Natural killer cell (primary cell): ENCODE data around the gene PEX26. TPM values are rescaled to one million over a fixed set of nuclear protein-coding genes. Genes with fewer than 3 reads are reported as not detected.
"Not testable (repeated sequence)": the region's sequence is repeated elsewhere in the genome, so short reads cannot be mapped to it uniquely, and the experiment has no call there.

ENCODE experiments used
- ATAC-seq, 3 donors: fragments of 150-1000 bp in 2 of 3; fragments of 200-7000 bp in 1 of 3; cut with Tn5 transposase; 1 replicate in 1 of 3; 2 replicates in 2 of 3; pipeline ENCODE4 v1.10.0; 2021; ENCODE audit warnings: mild to moderate bottlenecking in 2 of 3, moderate library complexity in 2 of 3
- DNase-seq, 2 donors: peaks; one replicate each; pipeline versions ENCODE4 v3.0.0 to v3.0.0-alpha.2; 2013 to 2021; ENCODE audit warnings: mixed read lengths in 1 of 2
- H3K27ac ChIP-seq: one replicate; pipeline ENCODE4 v1.5.1; 2013; ENCODE audit warnings: mild to moderate bottlenecking, low read length
- H3K27me3 ChIP-seq: one replicate; pipeline ENCODE4 v1.6.1; 2013; ENCODE audit warnings: low read length; ENCODE audit not compliant: control insufficient read depth, insufficient read depth
- H3K36me3 ChIP-seq: one replicate; pipeline ENCODE4 v1.6.1; 2013; ENCODE audit warnings: low read length; ENCODE audit not compliant: control insufficient read depth, insufficient read depth
- H3K4me1 ChIP-seq: one replicate; pipeline ENCODE4 v1.6.1; 2013; ENCODE audit warnings: low read length; ENCODE audit not compliant: control insufficient read depth, insufficient read depth
- H3K4me3 ChIP-seq: one replicate; pipeline ENCODE4 v1.5.1; 2013; ENCODE audit warnings: low read length
- H3K9me3 ChIP-seq: one replicate; pipeline ENCODE4 v1.6.1; 2013; ENCODE audit warnings: low read length; ENCODE audit not compliant: control insufficient read depth, insufficient read depth
- H3K27ac Mint-ChIP-seq, 2 donors: one replicate each; pipeline ENCODE4 v1.8.0; 2022; ENCODE audit warnings: mild to moderate bottlenecking in 2 of 2, mixed read lengths in 2 of 2, moderate library complexity in 1 of 2
- H3K27me3 Mint-ChIP-seq, 2 donors: one replicate each; pipeline ENCODE4 v1.8.0; 2022; ENCODE audit warnings: low read depth in 2 of 2, mixed read lengths in 2 of 2
- H3K36me3 Mint-ChIP-seq: one replicate; pipeline ENCODE4 v1.8.0; 2022; ENCODE audit warnings: mixed read lengths
- H3K4me1 Mint-ChIP-seq, 2 donors: one replicate each; pipeline ENCODE4 v1.8.0; 2022; ENCODE audit warnings: mixed read lengths in 2 of 2
- H3K4me3 Mint-ChIP-seq: one replicate; pipeline ENCODE4 v1.8.0; 2022; ENCODE audit warnings: mild to moderate bottlenecking, moderate library complexity, mixed read lengths
- H3K9me3 Mint-ChIP-seq, 2 donors: one replicate each; pipeline ENCODE4 v1.8.0; 2022; ENCODE audit warnings: mixed read lengths in 2 of 2
- WGBS: methylation state at CpG from one replicate; pipeline ENCODE4 v1.1.7; 2013; ENCODE audit warnings: missing lambda C conversion rate; ENCODE audit not compliant: insufficient coverage; 5-methylcytosine and 5-hydroxymethylcytosine counted together
- intact Hi-C: fragments of 100-400 bp; cut with micrococcal nuclease; formaldehyde crosslinking; loops from one replicate; pipeline ENCODE4 v1.14.2; 2022
- total RNA-seq, 4 donors: library from RNA; stranded (reverse); fragments of 120-200 nt in 1 of 4; gene quantifications; one replicate each; pipeline versions ENCODE4 v1.2.3 to v1.2.4, GENCODE V29; 2013 to 2022
- TF ChIP-seq, protein P1 (sequence below): fragments of 200-600 bp; IDR thresholded peaks from one replicate; pipeline ENCODE4 v1.8.0; 2022; ENCODE audit warnings: antibody characterized with exemption

The PEX26 gene
- total RNA-seq, 3 donors from 2014 or later (not counting 1 experiment from before 2014, with no cell fraction given): 27.6 to 37.4 (median 31.2) TPM

DNA sequence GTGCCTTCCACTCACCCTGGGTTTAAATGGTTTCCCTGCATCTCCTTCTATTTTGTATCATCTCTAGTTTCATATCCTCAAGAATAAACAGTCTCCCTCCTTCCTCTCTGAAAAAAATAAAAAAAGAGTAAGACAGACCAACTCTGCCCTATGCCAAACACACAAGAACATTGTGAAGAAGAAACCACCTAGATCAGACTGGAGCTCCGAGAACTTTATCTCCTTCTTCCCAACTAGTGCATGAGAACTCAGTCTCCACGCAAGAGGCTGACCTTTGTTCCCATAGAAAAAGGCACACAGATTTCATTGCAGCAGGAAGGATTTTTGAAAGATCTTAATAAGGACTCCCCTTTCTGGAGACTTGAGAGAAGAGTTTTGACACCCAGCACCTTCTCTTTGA lies 8.7 kb upstream of the PEX26 start:
- Histone ChIP-seq H3K4me1 (peaks cover 8% of the 10 kb centered on the region), H3K27ac (no peak overlapping the region), H3K9me3 (no peaks in the 10 kb centered on the region), H3K36me3 (no peaks in the 10 kb centered on the region), H3K4me3 (no peak overlapping the region), H3K27me3 (no peaks in the 10 kb centered on the region)
- H3K4me1 Mint-ChIP-seq: peaks cover 0 to 8% of the 10 kb centered on the region in 2 donors
- peaks cover 32 to 57% of the 10 kb centered on the region in 2 donors for H3K27me3 Mint-ChIP-seq
- WGBS: 90% methylated on average over 2 of the region's 2 CpGs
- no peaks in the 10 kb centered on the region for H3K9me3 Mint-ChIP-seq
- H3K36me3 Mint-ChIP-seq: no peaks in the 10 kb centered on the region
- no peak overlapping the region for H3K4me3 Mint-ChIP-seq
- no peak for DNase-seq
- TF ChIP-seq, protein P1, sequence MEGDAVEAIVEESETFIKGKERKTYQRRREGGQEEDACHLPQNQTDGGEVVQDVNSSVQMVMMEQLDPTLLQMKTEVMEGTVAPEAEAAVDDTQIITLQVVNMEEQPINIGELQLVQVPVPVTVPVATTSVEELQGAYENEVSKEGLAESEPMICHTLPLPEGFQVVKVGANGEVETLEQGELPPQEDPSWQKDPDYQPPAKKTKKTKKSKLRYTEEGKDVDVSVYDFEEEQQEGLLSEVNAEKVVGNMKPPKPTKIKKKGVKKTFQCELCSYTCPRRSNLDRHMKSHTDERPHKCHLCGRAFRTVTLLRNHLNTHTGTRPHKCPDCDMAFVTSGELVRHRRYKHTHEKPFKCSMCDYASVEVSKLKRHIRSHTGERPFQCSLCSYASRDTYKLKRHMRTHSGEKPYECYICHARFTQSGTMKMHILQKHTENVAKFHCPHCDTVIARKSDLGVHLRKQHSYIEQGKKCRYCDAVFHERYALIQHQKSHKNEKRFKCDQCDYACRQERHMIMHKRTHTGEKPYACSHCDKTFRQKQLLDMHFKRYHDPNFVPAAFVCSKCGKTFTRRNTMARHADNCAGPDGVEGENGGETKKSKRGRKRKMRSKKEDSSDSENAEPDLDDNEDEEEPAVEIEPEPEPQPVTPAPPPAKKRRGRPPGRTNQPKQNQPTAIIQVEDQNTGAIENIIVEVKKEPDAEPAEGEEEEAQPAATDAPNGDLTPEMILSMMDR: no peak
- ATAC-seq: no peak
- intact Hi-C loops: loop anchor here (10.0 kb wide), 1 partner anchor 154 kb away; no protein-coding TSS in a partner anchor
- no peak overlapping the region for H3K27ac Mint-ChIP-seq

DNA sequence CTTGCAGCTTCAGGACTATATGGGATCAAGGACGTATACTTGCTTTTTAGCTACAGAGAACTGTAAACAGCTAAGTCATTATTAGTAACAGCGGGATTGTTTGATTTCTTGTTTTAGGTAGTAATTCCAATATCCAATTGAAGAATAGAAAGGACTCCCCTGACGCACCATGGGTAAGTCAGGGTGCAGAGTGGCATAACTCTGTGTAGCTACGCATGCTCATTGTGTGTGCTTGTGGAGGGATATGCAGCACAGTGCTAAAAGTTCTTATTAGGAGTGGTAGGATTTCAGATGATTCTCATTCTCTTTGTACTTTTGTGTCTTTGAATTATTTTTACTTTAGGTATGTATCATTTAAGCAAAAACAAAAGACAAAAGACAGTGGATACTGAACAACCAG lies 7.7 kb upstream of the PEX26 start:
- H3K4me1 Mint-ChIP-seq: peaks cover 0 to 6% of the 10 kb centered on the region in 2 donors
- intact Hi-C loops: loop anchor here (10.0 kb wide), 2 partner anchors 915 to 995 kb away; partner anchors contain the start of gene HDHD5
- 93% methylated on average over 4 of the region's 4 CpGs for WGBS

DNA sequence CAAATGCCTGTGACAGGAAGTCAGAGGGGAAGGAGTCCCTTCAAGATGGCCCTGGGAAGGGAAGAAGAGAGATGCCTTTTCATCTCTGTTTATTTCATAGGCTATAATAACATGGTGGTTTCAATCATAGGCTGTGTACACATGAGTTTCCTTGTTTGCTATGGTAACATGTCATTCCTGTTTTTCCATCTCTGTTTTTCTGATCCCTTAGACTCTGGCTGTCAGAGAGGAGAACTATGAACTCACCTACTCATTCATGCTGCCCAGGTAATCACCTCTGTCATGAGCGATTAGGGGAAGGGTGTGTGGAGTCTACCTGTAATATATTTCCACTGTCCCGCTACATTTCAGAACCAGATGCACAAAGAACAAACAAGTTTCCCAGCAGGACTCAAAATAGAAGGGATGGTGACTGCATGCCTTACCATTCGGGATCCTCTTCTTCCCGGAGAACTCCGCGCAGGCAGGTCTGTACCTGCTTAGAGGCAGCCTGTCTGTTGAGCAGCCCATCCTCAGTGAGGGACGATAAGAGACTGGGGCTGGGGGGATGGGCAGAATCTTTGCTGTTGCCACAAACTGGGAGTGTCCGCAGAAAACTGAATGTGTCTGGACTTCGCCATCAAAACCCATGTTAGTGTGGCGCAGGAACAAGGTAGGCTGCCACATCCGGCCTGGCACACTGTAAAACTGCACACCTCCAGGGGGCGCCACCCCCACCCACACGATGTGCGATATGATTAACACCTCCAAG lies 7.1 kb upstream of the PEX26 start:
- H3K27me3 ChIP-seq: no peaks in the 10 kb centered on the region
- DNase-seq: no peak
- TF ChIP-seq, protein P1: no peak
- no peaks in the 10 kb centered on the region for H3K36me3 ChIP-seq
- no peaks in the 10 kb centered on the region for H3K9me3 Mint-ChIP-seq
- peaks cover under 1 to 4% of the 10 kb centered on the region in 2 donors for H3K4me1 Mint-ChIP-seq
- peaks cover 7% of the 10 kb centered on the region for H3K4me1 ChIP-seq
- no peak overlapping the region for H3K4me3 ChIP-seq
- H3K27ac Mint-ChIP-seq: no peak overlapping the region
- no peaks in the 10 kb centered on the region for H3K9me3 ChIP-seq
- H3K27me3 Mint-ChIP-seq: peaks cover 18 to 44% of the 10 kb centered on the region in 2 donors
- H3K27ac ChIP-seq: no peak overlapping the region
- H3K36me3 Mint-ChIP-seq: no peaks in the 10 kb centered on the region
- WGBS: 86% methylated on average over 13 of the region's 14 CpGs
- intact Hi-C loops: loop anchor here (10.0 kb wide), 2 partner anchors 916 to 996 kb away; partner anchors contain the start of gene HDHD5
- no peak overlapping the region for H3K4me3 Mint-ChIP-seq
- ATAC-seq: no peak

More for the DNA sequence above, 7.7 kb upstream of the PEX26 start:
- Histone ChIP-seq H3K27me3 (no peaks in the 10 kb centered on the region), H3K27ac (no peak overlapping the region), H3K4me1 (peaks cover 8% of the 10 kb centered on the region), H3K9me3 (no peaks in the 10 kb centered on the region), H3K36me3 (no peaks in the 10 kb centered on the region), H3K4me3 (no peak overlapping the region)
- no peak overlapping the region for H3K27ac Mint-ChIP-seq
- ATAC-seq (no peak), DNase-seq (no peak)
- TF ChIP-seq, protein P1: no peak
- H3K4me3 Mint-ChIP-seq: no peak overlapping the region
- H3K27me3 Mint-ChIP-seq: peaks cover 25 to 51% of the 10 kb centered on the region in 2 donors
- no peaks in the 10 kb centered on the region for H3K9me3 Mint-ChIP-seq
- H3K36me3 Mint-ChIP-seq: no peaks in the 10 kb centered on the region

DNA sequence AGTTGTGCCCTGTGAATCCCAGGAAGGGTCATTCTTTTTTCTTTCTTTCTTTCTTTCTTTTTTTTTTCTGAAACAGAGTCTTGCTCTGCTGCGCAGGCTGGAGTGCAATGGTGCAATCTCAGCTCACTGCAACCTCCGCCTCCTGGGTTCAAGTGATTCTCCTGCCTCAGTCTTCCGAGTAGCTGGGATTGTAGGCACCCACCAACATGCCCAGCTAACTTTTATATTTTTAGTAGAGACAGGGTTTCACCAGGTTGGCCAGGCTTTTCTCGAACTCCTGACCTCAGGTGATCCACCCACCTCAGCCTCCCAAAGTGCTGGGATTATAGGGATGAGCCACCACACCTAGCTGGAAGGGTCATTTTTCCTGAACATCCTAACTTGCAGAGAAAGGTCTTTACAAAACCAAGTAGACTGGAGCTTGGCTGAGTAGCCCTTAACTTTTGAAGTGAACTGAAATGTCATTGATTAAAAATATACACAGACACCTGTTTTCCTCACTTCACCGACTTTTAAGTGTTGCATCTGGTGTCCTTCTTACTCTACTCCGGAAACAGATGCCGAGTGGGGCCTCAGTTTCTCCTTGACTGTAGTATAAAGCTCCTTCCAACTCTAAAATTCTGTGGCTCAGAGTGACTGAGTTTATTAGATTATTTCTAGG lies 6.4 kb upstream of the PEX26 start:
- not testable (repeated sequence) for H3K4me3 ChIP-seq, H3K27me3 ChIP-seq, H3K9me3 ChIP-seq, H3K4me3 Mint-ChIP-seq, H3K27ac ChIP-seq, H3K36me3 Mint-ChIP-seq, H3K9me3 Mint-ChIP-seq, DNase-seq, H3K4me1 Mint-ChIP-seq, ATAC-seq, H3K27ac Mint-ChIP-seq, H3K36me3 ChIP-seq, H3K4me1 ChIP-seq
- H3K27me3 Mint-ChIP-seq: peaks cover 15 to 37% of the 10 kb centered on the region in 2 donors
- intact Hi-C loops: loop anchor here (10.0 kb wide), 2 partner anchors 917 to 997 kb away; partner anchors contain the start of gene HDHD5
- 94% methylated on average over 4 of the region's 7 CpGs for WGBS
